CD4-positive, alpha-beta T cell treated with Interleukin-4 for 1 hour (primary cell): ENCODE data around the gene AURKB.
"Not testable (repeated sequence)": the region's sequence is repeated elsewhere in the genome, so short reads cannot be mapped to it uniquely, and the experiment has no call there.

Experiments
- DNase-seq, 2 donors: peaks; one replicate each; pipeline ENCODE4 v3.0.0-alpha.2; 2020 to 2022

Gene AURKB

DNA sequence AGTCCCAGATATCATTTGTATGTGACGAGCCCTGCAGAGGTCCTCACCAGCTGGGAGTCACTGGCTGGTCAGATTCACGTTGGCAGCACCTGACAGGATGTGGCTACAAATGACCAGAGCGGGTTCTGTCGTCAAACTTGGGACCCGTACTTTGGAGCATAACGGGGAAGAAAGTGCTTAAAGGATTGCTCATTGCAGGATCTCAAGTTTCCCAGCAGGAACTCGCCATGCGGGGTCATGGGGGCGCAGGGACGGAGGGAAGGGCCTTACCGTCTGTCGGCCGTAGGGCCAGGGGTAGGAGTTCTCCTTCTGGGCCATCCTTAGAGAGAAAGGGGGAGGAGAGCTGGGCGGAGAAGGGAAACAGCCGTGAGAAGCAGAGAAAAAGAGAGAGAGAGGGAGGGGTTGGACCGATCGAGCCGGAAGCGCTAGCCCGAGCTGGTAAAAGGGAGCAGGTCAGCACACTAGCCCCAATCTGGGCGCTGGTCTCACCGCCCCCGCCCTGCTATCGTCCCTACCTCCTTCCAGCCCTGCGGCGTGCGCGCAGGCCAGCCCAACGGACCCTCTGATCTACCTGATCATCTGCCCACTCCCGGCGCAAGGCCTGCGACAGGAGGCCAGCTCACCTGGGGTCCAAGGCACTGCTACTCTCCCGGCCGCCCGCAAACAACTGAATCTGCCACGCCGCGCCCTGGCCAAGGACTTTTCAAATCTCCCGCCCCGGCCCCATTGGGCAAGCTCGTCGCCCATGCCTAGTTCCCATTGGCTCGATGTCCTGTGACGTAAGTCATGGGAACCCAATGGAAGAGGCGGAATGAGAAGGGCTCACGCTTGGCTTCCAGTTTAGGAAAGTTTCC, at the start of gene AURKB:
Gene AURKB (minus strand): TSS at position 669 of the 854 bp plus-strand sequence. CDS start 351 bp downstream, at position 318.
- DNase-seq, result peak; percentile 96

DNA sequence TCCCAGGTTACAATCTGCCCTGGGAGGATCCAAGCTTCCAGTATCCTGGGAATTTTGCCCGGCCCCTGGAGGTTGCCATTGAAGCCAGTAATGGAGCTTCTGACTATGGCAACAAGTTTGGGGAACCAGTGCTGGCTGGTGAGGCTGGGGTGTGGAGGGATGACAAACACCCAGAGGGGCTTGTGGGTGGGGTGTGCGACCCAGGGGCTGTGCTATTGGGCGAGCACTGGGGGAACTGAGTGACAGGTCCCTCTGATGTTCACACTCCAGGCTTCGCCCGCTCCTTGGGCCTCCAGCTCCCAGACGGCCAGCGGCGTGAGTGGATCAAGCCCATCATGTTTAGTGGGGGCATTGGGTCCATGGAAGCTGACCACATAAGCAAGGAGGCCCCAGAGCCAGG, 47.4 kb upstream of the AURKB start:
- no peak for DNase-seq

DNA sequence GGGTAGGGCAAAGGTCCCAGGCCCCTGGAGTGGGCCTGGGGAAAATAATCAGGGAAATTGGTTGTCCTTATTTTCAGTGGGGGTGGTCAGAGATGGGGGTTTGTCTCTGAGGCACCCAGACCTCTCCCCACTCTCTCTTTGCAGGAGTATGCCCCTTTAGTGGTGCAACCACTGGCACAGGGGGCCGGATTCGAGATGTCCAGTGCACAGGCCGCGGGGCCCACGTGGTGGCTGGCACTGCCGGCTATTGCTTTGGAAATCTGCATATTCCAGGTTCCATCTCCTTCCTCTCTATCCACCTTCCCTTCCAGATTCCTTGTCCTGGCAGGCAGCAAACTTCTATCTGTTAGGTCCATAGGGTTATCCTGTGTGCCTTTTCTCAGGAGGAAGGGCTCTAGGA, 46.3 kb upstream of the AURKB start:
- DNase-seq, result no peak

DNA sequence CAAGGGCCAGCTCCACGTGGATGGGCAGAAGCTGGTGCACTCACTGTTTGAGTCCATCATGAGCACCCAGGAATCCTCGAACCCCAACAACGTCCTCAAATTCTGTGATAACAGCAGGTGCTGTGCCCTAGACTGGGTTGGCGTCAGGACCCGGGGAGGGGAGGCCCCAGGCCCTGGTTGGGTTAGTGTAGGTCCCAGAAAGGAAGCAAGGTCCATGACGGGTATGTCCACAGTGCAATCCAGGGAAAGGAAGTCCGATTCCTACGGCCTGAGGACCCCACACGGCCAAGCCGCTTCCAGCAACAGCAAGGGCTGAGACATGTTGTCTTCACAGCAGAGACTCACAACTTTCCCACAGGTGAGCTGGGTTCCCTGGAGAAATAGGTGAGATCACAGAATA, 45.9 kb upstream of the AURKB start:
- no peak for DNase-seq

DNA sequence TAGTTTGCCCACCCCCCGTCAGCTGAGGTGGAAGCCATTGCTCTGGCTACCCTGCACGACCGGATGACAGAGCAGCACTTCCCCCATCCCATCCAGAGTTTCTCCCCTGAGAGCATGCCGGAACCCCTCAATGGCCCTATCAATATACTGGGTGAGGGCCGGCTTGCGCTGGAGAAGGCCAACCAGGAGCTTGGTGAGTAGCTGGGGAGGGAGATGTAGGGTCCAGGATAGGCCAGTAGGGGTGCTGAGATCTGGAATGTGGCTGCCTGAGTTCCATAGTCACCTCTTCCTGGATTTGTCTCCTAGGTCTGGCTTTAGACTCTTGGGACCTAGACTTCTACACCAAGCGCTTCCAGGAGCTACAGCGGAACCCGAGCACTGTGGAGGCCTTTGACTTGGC, 45.1 kb upstream of the AURKB start:
- no peak for DNase-seq

DNA sequence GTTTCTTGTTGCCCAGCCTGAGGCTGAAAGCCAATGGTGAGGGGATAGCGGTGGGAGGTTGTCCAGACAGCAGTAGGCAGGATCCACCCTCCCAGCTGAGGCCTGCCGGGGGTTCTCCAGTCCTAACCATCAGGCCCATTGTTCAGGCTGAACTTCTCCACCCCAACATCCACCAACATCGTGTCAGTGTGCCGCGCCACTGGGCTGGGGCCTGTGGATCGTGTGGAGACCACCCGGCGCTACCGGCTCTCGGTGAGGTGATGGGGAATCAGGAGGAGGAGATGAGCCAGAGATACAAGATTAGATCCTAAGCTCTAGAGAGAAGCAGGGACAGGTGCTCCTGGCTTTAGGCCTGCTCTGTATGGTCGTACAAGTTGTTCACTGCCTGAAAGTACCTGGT, 44.5 kb upstream of the AURKB start:
- no peak for DNase-seq

DNA sequence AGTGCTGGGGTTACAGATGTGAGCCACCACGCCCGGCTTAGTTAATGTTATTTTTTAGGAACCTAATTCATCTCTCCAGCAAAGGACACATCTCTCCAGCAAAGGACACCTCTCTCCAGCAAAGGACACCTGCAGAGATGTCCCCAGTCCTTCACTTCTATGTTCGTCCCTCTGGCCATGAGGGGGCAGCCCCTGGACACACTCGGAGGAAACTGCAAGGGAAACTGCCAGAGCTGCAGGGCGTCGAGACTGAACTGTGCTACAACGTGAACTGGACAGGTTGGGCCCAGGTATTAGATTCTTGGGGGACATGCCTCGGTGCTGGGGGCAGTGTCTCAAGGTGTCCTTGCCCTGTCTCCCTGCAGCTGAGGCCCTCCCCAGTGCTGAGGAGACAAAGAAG, 43.4 kb upstream of the AURKB start:
- DNase-seq, result peak in 1 of 2 donors; percentile 14

DNA sequence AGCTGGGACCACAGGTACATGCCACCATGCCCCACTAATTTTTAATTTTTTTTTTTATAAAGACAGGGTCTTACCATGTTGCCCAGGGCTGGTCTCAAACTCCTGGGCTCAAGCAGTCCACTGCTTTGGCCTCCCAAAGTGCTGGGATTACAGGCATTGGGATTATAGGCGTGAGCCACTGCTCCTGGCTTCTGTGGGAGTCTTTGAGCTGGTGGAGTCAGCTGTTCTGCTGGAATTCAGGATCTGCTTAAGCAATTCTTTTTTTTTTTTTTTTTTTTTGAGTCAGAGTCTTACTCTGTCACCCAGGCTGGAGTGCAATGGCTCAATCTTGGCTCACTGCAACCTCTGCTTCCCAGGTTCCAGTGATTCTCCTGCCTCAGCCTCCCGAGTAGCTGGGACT, 41.0 kb upstream of the AURKB start:
- DNase-seq, result not testable (repeated sequence)

DNA sequence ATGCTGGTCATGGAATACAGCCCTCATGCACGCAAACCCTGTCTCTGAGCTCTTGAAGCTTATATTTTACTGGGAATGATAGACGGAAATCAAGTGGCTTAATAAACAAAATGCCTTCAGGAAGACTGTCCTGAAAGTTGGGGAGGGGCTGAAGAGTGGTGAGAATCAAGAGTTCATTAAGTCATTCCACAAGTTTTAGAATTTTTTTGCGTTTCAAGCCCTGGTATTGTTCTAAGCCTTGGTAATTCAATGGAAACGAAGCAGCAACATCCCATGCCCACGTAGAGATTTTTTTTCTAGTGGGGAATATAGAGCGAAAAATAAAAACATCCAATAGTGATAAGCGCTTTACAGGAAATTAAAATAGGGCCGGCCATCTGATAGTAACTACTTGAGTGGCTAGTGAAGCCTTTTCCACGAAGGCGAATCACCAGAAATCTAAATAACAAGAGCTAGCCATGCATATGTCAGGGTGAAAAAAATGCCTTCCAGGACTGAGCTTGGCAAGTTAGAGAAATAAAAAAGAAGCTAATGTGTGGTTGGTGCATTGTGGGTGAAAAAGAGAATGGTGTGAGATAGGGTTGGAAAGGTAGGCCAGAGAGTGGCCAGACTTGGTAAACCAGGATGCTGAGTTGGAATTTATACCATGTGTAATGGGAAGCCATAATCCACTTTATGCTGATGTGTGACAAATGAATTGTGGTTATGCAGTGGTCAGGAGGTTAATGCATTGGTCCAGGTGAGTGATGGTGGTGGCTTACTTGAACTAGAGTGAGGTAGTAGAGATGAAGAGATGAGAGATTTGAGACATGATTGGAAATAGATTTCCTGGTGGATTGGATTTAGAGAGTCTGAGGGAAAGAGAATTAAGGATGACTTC, 39.5 kb upstream of the AURKB start:
- no peak for DNase-seq

DNA sequence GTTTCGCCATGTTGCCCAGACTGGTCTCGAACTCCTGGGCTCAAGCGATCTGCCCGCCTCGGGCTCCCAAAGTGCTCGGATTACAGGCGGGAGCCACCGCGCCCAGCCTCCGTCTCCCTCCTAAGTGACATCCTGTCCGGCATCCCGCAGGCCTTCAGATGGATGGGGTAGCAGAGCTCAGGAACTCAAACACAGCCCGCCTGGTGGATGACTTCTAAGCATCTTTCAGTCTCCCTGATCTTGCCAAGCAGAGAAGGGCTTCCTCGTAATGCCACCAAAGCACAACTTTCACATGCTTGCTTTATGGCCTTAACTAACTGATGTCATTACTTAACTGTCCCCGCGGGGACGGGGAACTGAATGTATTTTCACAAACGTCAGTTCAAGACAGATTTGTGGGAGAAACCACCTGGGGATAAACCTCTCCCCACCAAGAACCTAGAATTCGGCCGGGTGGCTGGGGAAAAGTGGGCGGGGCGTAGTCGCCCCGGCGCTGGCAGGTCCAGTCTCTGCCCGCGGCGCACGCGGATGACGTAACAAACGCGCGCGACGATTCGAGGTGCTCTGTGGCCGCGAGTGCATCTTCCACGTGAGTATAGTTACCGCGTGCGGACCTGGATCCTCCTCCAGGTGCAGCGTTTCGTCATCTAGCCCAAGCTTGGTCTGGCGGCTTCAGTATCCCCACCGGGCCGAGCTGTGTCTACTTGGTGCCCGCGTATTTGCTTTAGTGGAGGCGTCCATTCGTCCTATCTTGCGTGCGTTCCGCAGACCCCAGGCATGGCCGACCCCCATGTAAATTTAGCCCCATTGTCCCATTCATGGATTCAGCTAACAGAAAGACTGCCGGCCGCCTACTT, 38.6 kb upstream of the AURKB start, which contains the start of gene PFAS:
Gene PFAS (plus strand): TSS at position 539 of the 857 bp plus-strand sequence. CDS start 4,649 bp downstream, outside the sequence.
- DNase-seq, result peak; percentile 94

DNA sequence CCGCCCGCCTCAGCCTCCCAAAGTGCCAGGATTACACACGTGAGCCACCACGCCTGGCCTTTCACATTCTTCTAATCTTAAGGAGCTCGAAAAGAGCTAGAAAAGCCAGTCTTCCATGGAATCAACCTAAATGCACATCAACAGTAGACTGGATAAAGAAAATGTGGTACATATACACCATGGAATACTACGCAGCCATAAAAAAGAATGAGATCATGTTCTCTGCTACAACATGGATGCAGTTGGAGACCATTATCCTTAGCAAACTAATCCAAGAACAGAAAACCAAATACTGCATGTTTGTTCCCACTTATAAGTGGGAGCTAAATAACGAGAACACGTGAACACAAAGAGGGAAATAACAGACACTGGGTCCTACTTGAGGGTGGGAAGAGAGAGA, 34.4 kb upstream of the AURKB start:
- no peak for DNase-seq

DNA sequence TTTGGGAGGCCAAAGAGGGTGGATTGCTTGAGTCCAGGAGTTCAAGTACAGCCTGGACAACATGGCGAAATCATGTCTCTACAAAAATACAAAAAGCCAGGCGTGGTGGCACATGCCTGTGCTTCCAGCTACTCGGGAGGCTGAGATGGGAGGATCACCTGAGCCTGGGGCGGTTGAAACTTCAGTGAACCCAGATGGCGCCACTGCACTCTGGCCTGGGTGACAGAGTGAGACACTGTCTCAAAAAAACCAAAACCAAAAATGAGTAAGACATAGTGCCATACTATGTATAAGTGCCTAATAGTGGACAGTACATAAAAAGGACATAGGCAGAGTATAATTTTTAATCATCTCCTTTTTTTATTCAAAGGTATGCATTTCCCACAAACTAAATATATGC, 33.5 kb upstream of the AURKB start:
- peak in 1 of 2 donors; percentile 42 for DNase-seq

DNA sequence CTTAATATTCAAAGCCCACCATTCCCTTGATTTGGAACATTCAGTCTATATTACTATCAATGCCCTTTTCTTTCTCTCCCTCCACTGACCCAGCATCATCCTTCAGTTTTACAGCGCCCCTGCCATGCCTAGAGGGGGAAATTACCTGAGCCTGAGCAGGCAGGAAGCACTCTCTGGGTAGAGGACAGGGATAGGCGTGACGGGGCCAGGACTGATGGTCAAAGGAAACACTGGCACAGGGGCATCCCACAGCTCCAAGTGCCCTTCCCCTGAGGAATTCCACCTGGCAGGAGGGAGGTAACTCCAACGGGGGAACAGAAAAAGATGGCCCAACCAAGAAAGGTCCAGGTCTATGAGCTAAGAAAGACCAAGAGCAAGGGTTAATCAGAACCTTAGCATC, 27.5 kb upstream of the AURKB start:
- no peak for DNase-seq

DNA sequence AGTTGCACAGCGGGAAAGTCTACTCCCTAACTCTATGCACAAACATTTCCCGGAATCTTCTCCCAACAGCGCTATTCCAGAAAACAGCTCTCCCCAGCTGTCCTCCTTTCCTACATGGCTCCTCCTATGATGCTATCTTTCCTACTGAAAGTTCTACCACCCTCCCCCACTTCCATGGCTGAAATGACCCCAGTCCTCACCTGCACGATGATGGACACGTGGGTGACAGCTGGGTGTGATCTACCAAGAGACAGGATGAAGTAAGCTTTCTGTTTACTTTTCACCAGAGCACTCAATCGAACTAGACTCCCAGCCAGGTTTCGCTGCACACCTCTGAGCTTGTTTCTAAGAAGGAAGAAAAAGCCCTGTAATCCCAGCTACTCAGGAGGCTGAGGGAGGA, 26.8 kb upstream of the AURKB start:
- no peak for DNase-seq

DNA sequence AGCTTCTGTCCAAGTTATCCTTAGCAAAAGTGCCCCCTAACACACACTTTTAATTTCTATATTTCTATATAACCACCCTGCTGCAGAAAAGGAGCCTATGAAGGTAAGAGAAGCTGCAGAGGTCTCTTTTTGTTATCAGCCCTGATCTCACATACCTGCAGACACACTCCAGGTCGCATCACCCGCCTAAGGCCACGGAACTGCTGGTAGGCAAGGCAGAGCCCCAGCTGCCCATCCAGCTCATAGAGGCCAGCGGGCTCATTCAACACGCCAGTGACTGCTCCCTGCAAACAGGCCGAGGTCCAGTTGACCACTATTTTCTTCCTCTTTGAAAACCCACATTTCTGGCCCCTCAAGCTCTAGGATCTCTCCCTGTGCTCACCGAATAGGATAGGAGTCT, 25.3 kb upstream of the AURKB start:
- DNase-seq, result no peak

DNA sequence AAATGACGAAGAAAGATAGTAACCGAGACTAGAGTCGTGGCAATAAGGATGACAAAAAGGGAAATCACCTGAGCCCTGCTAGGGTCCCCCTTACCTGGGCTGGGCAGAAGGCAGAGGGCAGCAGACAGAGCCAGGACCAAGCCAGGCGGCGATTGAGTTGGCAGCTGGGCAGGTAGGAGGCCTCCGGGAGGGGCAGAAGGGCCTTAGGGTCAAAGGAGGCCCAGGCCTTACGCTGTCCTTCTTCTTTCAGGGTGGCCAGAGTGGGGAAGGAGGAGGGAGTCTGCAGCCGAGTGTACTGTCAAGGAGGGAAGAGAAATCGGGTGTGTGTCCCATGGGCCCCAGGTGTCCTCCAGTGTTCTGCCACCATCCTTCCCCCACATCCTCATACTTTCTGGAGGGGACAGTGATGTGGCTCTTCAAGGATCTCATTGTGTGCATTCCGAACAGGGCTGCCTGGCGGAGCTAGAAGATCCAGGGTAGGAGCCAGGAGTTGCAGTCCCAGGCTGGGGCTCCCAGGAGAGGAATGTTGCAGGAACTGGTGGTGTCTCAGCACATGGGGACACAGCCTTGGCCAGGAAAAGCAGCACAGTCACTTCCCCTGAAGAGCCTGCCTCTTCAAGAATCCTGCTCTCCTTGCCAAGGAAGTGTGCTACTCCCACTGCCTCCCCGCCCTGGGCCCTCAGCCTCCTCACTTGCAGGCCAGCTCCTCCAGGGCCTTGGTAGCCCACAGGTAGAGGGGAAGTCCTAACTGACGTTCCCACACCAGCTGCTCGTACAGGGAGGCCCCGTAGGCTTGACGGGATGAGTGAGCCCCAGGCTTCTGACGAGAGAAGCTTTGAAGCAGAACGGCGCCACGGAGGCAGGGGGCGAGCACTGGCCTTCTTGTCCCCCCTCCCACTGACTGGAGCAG, 24.2 kb upstream of the AURKB start:
- no peak for DNase-seq

DNA sequence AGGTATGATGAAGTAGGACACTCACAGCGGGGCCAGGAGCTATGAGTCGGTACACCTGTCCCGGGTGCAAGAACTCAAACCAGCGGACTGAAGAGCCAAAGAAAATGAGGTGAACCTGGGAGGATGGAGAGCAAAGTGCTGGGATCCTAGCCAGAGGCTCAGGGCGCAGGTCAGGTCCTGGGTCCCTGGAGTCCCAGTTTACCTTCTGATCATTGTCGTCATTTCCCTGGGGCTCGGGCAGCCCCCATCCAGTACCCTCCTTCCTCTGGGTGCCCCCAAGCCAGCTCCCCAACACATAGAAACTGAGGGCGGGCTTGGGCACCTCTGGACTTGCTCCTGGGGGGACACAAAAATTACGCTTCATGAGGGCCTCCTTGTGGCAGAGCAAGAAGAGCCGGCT, 21.3 kb upstream of the AURKB start:
- no peak for DNase-seq

DNA sequence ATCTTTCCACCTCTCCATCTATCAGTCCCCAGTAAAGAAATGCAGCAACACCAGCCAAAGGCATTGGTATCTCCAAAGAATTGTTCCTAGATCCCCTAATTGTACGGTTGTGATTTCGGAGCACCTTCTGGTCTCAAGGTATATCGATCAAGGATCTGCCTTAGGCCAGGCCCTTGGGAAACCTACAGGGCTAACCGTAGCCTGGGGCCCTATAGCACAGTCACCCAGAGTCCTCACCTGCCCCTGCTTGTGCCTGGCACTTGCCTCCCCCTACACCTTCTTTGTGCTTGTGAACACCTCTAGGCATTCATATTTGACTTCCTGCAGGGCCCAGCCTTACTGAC, 16.8 kb upstream of the AURKB start:
- DNase-seq, result no peak

DNA sequence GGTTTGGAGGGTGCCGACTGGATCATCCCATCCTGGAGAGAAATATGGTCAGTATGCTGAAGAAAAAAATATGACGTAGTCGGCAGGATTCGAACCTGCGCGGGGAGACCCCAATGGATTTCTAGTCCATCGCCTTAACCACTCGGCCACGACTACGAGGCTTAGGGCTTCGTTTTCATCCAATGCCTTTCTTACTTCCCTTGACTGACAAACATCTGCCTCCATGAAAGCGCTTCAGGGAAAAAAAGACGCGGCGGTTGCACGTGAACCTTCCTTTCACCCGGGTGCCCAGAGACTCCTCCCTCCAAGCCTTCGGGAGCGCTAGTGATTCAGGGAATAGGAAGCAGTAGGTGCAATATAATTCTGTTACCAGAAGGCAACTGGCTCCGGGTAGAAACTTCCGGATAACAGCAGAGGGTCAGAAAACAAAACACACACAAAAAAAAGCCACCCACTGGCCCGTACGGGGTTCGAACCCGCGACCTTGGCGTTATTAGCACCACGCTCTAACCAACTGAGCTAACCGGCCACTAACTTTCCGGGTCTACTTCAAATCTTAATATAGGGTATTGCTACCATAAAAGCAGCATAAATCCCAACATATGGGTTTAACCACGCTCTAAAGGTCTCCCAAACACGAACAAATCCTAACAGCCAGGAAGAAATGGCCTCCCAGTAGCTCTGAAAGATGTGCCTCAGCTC, 16.3 kb upstream of the AURKB start:
- DNase-seq, result peak; percentile 50 to 62

DNA sequence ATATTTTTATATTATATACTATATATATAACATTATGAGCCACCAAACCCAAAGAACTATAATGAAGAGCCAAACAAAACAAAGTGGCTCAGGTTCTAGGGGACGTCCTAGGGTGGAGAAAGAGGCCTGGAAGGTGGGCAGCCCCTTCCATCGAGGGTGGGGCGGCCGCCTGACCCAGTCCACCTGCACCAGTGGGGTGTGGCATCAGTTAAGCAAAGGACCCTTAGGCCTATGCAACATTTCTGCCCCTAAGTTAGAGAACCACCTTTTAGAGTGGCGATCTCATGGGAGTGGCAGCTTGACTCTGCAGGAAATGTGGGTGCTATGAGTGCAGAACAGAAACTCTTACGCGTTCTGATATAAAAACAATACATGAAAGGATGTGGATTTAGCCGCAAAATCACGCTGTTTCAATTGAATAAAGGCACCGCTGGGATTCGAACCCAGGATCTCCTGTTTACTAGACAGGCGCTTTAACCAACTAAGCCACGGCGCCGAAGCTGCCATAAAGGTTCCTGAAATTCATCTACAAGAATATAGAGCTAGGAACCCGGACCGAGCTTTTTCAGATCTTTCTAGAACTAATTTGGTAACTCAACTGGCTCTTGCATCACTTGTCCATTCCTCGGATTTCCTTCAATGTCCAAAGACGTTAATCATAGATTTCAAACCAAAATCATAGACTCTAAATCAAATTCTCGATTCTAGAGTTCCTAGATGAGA, 15.6 kb upstream of the AURKB start:
- peak; percentile 79 to 84 for DNase-seq
